GM20431 (cell line): ENCODE data around the gene P2RY8.

Experiments used
- in situ Hi-C: fragments of 300-500 bp; cut with MseI, MboI; formaldehyde crosslinking; loops from one replicate; pipeline ENCODE4 v1.15.0; 2020; ENCODE audit warnings: low sequenced_read_pairs; ENCODE audit not compliant: unreplicated experiment

Gene P2RY8

DNA sequence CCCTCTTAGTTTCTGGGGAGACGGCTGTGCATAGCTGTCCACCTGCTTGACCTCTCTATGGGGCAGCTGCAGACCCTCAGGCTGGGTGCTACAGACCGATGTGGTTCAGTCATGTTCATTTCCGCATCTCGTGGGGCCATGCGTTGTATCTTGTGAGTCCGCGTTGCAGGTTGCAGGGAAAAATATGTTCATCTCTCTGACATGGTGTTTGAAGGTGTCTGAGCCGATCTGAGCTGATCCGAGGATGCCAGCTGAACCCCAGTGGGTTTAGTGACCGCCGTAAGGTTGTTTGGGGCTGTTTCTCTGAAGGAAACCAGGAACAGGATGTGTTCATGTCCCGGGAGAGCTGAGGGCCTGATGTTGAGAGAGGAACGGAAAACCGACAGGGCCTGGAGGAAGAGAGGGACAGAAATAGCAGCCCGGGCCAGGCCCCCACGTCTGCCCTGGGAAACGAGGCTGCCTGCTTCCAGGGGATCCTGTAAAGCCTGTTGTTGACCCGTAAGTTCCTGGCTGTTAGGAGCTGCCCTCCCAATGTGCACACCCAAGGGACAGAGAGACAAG is 9.8 kb upstream of the P2RY8 start:
- in situ Hi-C loops, result no loop called here

DNA sequence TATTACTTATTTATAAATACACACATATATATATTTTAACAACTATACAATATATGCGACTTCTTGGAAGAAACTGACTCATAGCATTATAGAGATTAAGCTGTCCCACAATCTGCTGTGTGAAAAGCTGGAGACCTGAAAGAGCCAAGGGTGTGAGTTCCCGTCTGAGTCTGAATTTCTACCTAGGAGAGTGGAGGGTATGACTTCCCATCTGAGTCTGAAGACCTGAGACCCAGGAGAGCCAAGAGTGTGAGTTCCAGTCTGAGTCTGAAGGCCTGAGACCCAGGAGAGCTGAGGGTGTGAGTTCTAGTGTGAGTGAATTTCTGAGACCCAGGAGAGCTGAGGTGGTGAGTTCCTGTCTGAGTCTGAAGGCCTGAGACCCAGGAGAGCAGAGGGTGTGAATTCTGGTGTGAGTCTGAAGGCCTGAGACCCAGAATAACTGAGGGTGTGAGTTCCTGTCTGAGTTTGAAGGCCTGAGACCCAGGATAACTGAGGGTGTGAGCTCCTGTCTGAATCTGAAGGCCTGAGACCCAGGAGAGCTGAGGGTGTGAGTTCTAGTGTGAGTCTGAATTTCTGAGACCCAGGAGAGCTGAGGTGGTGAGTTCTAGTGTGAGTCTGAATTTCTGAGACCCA is 8.9 kb upstream of the P2RY8 start:
- in situ Hi-C loops, result no loop called here

DNA sequence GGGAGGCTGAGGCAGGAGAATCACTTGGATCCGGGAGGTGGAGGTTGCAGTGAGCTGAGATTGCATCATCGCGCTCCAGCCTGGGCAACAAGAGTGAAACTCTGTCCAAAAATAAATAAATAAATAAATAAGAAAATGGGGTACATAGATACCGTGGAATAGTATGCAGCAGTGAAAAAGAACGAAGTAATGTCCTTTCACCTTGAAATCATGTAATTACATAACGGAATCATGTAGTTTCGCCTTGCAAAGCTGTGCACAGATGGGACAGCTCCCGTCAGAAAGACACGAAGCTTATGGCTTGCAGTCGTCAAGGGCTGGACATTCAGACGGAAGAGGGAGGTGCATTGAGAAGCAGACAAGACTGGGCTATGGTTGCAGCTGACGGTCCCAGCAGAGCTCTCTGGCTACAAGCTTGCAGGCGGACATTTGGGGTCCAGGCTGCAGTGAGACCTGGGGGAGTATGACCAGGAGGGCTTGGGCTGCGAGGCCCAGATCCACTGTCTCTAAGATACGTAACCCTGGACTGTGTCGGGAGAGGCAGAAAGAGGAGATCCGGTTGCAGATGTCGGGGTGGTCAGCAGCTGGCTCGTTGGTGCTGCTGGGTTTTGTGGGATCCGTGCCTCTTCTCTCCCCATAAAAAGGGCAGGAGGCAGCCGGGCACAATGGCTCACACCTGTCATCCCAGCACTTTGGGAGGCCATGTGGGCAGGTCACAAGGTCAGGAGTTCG is 6.2 kb upstream of the P2RY8 start:
- in situ Hi-C loops, result no loop called here

DNA sequence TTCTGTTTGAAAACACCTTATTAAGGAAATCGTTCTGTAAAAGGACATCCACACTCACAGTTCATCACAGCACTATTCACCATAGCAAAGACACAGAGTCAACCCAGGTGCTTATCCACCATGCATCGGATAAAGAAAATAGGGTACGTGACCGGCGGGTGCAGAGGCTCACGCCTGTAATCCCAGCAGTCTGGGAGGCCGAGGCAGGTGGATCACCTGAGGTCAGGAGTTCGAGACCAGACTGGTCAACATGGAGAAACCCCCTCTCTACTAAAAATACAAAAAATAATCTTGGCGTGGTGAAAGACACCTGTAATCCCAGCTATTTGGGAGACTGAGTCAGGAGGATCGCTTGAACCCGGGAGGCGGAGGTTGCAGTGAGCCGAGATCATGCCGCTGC is 2.2 kb upstream of the P2RY8 start:
- in situ Hi-C loops, result loop anchor here (10.0 kb wide), 1 partner anchor 74 kb away; no protein-coding TSS in a partner anchor

DNA sequence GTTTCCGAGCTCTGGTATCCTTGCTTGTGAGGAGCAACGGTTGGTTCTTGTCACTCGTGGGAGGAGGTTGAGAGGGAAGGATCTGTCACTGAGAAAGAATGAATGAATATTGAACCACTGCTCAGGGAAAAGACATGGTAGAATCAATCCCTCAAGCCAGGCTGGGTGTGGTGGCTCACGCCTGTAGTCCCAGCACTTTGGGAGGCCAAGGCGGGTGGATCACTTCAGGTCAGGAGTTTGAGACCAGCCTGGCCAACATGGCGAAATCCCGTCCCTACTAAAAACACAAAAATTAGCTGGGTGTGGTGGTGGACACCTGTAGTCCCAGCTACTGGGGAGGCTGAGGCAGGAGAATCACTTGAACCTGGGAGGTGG is 718 bp upstream of the P2RY8 start:
- in situ Hi-C loops, result loop anchor here (10.0 kb wide), 1 partner anchor 73 kb away; no protein-coding TSS in a partner anchor

DNA sequence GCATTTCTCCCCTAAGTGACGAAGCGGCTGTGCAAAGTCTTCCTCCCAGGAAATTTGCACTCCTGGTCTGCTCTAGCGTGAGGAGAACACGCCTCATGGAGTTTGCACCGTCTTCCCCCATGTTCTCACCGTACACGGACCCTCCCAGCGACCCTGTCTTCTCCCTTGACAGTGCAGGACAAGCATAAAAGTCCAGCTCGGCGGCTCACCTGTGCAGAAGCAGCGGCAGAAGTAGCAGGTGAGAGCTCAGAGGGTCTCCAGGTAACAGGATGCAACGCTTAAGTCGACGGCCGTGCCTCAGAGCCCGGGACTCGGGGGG is 314 bp downstream of the P2RY8 start:
- in situ Hi-C loops, result loop anchor here (10.0 kb wide), 1 partner anchor 72 kb away; no protein-coding TSS in a partner anchor

DNA sequence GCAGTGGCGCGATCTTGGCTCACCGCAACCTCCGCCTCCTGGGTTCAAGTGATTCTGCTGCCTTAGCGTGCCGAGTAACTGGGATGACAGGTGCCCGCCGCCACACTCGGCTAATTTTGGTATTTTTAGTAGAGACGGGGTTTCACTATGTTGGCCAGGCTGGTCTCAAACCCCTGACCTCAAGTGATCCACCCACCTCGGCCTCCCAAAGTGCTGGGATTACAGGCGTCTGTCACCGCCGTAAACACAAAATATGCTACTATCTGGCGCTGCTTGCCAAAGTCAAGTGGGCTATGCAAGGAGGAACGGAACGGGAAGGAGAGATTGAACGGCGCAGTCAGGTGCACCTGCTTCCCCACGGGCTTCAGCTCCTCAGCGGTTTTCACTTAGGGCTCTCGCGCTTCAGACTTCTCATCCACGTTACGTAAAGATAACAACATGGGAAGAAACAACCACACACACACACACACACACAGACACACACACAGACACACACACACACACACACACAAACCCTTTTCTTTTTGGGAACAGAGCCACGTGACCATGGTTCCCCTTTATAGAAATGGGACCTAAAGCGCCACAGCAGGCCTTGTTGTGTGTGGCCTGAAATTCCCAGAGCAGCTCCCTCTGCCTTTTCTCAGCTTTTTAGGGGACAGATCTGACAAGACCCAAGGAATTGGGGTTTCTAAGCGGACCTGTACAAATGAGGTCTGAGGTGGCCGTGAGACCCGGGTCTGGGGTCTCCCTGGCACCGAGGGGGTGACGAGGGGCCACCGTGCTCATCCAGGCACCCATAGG is 1.5 kb downstream of the P2RY8 start:
- in situ Hi-C loops, result loop anchor here (10.0 kb wide), 1 partner anchor 71 kb away; no protein-coding TSS in a partner anchor

DNA sequence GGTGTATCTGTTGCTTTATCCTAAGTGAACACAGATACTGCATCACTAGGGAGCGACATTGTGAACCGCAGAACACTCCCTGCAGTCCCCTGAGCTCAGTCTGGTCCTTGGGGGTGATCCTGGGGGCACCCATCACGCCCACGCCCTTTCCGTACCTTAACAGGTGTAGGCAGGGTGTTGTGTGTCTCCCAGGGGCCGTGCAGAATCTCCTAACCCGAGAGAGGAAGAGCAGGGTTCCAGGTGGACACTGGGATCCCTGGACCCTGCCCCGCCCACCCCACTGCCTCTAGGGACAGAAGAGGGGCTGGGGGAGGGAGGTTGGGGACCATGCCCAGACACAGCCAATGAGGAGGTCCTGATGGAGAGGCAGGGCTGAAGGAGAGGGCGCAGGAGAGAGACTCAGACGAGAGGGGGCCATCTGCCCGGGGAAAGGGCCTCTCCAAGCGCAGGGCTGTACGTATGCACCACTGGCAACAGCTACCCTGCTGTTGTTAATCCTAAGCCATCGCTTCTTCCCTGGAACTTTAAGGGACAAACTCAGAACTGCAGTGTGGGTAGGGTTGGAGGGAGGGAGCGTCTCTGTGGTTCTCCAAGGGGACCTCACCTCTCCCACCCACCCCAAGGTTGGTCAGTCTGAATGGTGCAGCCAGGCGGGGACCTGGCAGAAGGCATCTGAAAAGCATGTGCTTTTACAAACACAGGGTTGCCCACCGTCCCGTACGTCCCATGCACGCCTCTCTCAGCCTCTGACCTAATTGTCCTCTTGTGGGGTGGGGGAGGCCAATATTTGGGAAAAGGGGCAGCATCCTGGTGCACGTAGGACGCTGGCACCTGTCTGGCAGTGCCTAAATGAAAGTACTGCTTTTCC is 2.5 kb downstream of the P2RY8 start:
- in situ Hi-C loops, result loop anchor here (10.0 kb wide), 1 partner anchor 70 kb away; no protein-coding TSS in a partner anchor

DNA sequence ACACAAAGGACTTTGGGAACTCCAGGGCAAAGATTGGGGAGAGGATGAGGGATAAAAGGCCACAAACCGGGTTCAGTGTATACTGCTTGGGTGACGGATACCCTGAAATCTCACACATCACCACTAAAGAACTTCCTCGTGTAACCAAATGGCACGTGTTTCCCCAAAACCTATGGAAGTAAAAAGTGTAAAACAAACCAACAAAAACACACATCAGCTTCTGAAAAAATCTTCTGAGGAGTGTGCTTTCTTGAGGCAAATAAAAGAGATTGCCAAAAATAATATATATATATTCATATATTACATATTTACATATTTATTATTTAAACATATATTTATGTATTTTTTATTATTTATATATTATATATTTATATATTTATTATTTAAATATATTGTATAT is 3.9 kb downstream of the P2RY8 start:
- in situ Hi-C loops, result loop anchor here (10.0 kb wide), 1 partner anchor 68 kb away; no protein-coding TSS in a partner anchor

DNA sequence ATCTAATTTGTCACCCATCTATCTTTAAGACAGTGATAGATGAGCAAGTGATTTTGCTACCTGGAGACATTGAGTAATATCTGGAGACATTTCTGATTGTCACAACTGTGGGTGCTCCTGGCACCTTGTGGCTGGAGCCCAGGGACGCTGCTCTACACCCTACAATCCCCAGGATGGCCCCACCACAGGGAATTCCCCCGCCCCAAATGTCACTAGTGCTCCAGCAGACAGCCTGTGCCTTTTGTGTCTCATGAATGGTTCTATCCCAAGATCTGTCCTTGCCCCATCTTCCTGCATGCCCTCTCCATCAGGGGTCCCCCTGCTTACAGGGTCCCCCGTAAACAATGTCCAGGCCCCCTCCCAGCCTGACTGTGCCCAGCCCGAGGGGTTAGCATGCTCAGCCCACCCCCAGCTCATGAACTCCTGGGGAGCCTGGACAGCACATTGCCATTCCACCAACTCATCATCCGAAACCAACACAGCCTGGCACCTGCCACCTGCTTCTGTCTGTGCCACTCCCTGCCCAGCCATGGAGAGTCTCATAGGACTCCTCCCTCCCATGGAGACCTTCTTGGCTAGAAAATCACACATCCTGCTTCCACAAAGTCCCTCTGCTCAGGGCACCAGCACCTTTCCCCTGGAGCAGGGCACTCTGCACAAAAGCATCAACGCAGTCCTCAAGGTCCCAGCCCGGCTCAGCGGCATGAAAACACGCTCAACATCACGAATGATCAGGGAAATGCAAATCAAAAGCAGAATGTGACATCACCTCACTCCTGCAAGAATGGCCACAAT is 5.7 kb downstream of the P2RY8 start:
- in situ Hi-C loops, result loop anchor here (10.0 kb wide), 1 partner anchor 66 kb away; no protein-coding TSS in a partner anchor

DNA sequence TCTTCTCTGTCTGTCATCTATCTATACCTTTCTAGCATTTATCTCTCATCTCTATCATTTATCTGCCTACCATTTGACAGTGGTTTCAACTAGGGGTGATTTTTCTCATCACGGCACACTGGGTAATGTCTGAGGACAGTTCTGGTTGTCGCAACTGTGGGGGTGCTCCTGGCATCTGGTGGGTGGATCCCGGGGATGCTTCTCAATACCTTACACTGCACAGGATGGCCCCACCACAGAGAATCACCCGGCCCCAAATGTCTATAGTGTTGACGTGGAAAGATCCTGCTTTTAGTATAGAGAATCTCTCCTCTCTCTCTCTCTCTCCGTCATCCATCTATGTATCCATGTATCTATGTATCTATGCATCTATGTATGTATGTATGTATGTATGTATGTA is 7.2 kb downstream of the P2RY8 start:
- in situ Hi-C loops, result loop anchor here (10.0 kb wide), 1 partner anchor 65 kb away; no protein-coding TSS in a partner anchor

DNA sequence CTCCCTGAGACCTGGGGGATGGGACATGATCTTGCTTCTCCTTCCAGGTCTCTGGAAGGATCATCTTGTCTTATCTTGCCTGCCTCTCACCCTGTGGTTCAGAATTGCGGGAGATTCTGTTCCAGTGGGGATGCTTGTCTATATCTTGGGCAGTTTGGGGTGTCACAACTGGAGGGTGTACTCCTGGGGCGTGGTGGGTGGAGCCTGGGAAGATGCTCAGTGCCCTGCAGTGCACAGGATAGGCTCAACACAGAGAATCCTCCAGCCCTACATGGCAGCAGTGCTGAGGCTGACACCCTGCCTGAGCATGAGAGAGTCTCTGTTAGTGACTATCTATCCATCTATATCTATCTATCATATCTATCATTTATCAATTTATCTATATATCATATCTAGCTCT is 7.7 kb downstream of the P2RY8 start:
- in situ Hi-C loops, result no loop called here

DNA sequence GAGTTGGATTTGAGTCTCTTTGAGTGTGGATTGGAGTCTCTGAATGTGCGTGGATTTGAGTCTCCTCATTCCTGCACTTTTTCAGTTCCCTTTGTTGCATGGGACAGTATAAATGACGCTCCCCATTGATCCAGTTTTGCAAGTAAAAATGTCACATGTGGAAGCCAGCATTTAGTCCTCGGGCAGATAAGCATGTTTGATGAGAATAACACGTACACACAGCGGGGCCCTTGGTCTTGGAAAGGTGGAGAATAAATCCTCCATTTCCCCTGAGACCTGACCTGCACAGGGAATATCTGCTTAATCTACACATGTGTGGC is 8.1 kb downstream of the P2RY8 start:
- in situ Hi-C loops, result no loop called here

DNA sequence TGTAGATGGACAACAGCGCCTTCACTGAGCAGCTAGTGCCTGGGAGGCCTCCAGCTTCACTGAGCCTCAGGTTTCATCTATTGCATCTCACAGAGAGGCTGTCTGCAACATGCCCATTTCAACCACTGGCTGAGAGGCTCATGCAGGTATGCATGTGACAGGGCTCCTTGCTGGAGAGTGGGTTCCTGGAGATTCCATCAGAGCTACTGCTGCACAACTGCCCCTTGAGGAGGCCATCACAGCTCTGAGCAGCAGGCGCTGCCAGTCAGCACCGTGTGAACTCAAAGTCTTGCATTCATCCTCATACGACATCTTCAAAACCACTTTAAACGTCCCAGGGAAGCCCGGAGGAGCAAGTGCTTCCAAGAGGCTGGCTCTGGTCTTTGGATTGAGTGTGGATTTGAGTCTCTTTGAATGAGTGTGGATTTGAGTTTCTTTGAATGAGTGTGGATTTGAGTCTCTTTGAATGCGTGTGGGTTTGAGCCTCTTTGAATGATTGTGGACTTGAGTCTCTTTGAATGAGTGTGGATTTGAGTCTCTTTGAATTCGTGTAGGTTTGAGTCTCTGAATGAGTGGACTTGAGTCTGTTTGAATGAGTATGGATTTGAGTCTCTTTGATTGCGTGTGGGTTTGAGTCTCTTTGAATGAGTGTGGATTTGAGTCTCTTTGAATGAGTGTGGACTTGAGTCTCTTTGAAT is 8.7 kb downstream of the P2RY8 start:
- in situ Hi-C loops, result no loop called here

DNA sequence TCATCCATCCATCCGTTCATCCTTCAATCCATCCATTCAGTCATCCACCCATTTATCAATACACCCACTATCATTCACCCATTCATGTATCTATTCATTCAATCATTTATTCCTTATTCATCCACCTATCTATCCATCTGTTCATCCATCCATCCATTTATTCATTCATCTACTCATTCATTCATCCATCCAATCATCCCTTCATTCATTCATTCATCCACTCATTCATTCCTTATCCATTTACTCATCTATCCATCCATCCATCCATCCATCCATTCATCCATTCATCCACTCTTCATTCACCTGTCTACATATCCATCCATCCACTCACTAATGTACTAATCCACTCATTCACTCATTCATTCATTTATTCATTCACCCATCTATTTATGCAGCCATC is 9.5 kb downstream of the P2RY8 start:
- in situ Hi-C loops, result no loop called here

DNA sequence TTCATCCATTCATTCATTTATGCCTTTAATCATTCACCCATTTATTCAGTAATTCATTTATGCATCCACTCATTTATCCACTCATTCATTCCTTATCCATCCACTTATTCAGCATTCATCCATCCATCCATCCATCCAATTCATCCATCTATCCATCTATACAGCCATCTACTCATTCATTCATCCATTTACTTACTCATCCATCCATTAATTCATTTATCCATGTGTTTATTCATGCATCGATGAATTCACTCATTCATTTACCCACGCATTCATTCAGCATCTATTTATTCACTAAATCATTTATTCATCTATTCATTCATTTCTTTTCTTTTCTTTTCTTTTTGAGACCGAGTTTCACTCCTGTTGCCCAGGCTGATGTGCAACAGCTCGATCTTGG is 10.4 kb downstream of the P2RY8 start:
- in situ Hi-C loops, result no loop called here

DNA sequence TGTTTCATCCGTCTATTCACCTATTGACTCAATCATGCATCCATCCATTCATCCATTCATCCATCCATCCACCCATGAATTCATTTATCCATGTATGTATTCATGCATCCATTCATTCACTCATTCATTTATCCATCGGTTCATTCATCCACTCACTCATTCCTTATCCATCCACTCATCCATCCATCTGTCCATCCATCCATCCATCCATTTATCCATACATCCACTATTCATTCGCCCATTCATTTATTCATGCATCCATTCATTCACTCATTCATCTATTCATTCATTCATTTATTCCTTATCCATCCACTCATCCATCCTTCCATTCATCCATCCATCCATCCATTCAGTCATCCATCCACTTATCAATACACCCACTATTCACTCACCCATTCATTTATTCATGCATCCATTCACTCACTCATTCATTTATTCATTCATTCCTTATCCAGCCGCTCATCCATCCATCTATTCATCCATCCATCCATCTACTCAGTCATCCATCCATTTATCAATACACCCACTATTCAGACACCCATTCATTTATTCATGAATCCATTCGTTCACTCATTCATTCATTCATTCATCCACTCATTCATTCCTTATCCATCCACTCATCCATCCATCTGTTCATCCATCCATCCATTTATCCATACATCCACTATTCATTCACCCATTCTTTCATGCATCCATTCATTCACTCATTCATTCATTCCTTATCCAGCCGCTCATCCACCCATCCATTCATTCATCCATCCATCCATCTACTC is 11.2 kb downstream of the P2RY8 start:
- in situ Hi-C loops, result no loop called here
